NT2/D1 (cell line): Measurements from ENCODE around the gene SPPL3.

ENCODE experiments used
- SUZ12 ChIP-seq: IDR thresholded peaks from 2 replicates; pipeline ENCODE4 v1.6.1; 2011; ENCODE audit not compliant: insufficient read length, insufficient read depth; ENCODE audit errors: extremely low read depth
- YY1 ChIP-seq: IDR thresholded peaks from 2 replicates; pipeline ENCODE4 v1.6.1; 2011; ENCODE audit not compliant: insufficient read length, insufficient read depth
- ZNF274 ChIP-seq: IDR thresholded peaks from 2 replicates; pipeline ENCODE4 v1.6.1; 2011; ENCODE audit warnings: mild to moderate bottlenecking, low read depth, low read length

DNA sequence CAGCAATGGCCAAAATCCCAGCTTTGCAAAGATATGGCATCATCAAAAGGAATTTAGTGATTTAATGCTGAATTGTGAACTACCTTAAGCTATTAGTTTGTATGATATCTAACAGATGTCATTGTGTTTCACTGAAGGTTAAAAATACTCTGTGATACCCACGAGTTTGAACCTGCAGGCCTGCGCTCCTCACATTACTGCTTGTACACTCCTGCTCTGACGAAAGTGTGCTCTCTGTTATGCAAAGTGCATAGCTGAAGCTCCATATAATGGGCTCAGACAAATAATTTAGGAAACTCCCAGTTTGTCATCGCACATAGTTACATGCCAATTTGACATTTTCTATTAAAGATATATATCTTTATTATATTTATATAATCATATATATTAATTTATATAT lies 52.2 kb downstream of the SPPL3 start:
- no peak for TF ChIP-seq SUZ12
- TF ChIP-seq ZNF274, result no peak
- TF ChIP-seq YY1, result no peak
